GM19468 (cell line): ENCODE results near the gene HMGN4.

Experiments
- ATAC-seq: cut with Tn5 transposase; IDR thresholded peaks from one replicate; pipeline ENCODE4 v1.9.1; 2021; ENCODE audit warnings: mild to moderate bottlenecking, moderate library complexity, moderate number of reproducible peaks; ENCODE audit not compliant: unreplicated experiment; ENCODE audit errors: extremely low read depth

HMGN4 gene

DNA sequence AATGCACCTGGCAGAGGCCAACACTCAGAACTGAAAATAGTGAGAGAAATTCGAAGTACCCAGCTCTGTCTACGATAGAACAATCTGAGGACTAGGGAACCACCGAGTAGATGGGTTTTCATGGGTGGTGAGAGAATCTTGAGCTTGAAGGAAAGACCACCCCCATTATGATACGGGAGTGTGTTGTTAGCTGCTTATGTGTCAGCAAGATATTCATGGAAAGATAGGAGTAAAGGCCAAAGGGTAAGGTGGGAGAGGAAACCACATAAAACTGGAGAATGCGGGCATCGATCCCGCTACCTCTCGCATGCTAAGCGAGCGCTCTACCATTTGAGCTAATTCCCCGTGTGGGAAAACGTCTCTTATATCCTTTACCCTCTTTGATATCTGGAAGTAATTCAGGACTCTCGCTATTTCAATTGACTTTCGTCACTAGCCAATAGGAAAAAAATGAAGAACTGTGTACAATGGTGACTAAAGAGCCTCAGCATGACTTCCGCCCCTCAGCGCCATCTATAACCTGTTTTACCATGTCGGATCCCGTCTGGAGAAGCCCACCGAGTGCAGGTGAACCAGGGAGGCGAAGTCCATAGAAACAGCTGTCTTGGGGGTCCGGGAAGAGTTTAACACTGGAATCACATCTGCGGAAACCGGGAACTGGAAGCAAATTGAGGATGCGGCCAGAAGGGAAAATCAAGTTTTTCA lies 33.6 kb downstream of the HMGN4 start:
- no peak for ATAC-seq

DNA sequence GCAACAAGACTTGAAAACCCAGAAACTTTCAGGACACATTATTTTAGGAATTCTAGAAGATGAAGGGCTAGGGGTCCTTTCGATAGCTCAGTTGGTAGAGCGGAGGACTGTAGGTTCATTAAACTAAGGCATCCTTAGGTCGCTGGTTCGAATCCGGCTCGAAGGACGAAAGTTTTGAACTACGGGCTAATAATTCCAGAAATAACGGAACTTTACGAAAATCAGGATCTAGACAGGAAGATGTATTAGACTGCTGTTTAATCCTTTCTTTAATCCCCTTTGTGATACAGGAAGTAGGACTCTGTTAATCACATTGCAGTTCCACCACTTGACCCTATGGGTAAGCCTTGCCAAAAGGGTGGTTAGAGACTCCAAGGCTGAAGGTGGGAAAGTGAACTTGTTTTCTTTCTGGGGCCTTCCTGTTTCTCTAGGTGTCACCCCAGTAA lies 37.4 kb downstream of the HMGN4 start:
- no peak for ATAC-seq

- ATAC-seq, result no peak
These were observed 38.3 kb downstream of the HMGN4 start for GRCh38 chr6:26576407-26576843.

GRCh38 chr6:26576929-26577719 lies 39.0 kb downstream of the HMGN4 start:
- no peak for ATAC-seq

- ATAC-seq, result no peak
These were observed 39.5 kb downstream of the HMGN4 start for GRCh38 chr6:26577720-26578072.

- no peak for ATAC-seq
These were observed 40.1 kb downstream of the HMGN4 start for GRCh38 chr6:26578279-26578678.

DNA sequence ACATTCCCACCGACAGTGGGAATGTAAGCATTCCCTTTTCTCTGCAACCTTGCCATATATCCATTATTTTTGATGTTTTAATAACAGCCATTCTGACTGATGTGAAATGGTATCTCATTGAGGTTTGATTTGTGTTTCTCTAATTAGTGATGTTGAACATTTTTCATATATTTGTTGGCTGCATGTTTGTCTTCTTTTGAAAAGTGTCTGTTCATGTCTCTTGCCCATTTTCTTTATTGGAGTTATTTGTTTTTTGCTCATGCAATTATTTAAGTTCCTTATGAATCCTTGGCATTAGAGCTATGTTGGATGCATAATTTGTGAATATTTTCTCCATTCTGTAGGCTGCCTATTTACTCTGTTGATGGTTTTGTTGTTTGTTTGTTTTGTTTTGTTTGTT lies 40.6 kb downstream of the HMGN4 start:
- no peak for ATAC-seq

DNA sequence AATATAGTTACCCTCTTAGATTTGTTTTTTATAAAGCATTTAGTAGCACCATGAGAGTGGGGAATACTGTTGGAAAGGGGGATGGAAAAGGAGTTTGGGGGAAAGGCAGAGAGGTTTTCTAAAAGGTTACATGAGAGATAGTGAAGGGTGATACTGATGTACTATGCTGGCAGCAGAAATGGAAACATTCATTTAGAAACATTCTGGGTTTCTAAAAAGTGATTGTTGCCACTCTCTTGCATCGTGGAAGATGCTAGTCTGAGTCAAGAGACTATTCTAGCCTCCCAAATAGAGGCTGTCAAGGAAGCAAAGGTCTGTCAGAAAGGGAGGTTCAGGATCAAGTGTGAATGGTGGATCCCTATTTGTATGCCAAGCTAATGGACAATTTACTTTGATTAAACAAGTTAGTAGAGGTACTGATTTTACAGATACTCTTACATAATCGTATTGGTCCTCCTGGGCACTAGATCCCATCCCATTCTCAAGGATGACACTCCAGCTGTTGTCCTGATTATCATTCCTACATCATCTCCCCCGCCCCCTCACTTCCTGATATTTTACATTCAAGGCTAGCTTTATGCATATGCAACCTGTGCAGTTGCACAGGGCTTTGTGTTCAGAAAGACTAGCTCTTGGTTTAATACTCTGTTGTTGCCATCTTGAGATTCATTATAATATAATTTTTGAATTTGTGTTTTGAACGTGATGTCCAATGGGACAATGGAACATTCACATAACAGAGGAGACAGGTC lies 43.2 kb downstream of the HMGN4 start:
- no peak for ATAC-seq

DNA sequence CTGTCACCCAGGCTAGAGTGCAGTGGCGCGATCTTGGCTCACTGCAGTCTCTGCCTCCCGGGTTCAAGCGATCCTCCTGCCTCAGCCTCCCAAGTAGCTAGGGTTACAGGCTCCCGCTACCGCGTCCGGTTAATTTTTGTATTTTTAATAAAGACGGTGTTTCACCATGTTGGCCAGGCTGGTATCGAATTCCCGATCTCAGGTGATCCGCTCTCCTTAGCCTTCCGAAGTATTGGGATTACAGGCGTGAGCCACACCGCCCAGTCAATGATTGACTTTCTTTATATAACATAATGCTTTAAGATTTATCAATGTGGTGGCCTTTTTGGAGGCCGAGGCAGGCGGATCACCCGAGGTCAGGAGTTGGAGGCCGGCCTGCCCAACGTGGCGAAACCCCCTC lies 50.8 kb downstream of the HMGN4 start:
- no peak for ATAC-seq

DNA sequence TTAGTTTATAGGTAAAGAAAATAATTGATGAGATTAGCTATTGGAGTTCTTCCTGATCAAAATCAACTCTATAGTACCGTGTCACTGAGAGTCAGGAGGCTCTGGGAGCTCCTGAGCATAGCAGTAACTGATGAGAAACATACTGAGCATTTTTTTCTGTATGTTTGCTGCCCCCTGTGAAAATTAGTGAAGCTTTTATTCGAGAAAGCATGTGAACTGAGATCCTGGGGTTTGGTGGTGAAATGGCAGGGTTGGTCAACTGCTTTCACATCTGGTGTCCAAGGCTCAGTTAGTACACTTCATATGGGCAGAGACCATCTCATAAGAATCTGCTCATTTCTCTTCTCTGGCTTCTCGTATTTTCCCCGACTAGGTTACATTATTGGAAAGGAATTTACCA lies 54.5 kb downstream of the HMGN4 start:
- ATAC-seq, result no peak

GRCh38 chr6:26593278-26594130 lies 55.3 kb downstream of the HMGN4 start:
- no peak for ATAC-seq

- ATAC-seq, result no peak
These were observed 55.9 kb downstream of the HMGN4 start for GRCh38 chr6:26594131-26594498.

DNA sequence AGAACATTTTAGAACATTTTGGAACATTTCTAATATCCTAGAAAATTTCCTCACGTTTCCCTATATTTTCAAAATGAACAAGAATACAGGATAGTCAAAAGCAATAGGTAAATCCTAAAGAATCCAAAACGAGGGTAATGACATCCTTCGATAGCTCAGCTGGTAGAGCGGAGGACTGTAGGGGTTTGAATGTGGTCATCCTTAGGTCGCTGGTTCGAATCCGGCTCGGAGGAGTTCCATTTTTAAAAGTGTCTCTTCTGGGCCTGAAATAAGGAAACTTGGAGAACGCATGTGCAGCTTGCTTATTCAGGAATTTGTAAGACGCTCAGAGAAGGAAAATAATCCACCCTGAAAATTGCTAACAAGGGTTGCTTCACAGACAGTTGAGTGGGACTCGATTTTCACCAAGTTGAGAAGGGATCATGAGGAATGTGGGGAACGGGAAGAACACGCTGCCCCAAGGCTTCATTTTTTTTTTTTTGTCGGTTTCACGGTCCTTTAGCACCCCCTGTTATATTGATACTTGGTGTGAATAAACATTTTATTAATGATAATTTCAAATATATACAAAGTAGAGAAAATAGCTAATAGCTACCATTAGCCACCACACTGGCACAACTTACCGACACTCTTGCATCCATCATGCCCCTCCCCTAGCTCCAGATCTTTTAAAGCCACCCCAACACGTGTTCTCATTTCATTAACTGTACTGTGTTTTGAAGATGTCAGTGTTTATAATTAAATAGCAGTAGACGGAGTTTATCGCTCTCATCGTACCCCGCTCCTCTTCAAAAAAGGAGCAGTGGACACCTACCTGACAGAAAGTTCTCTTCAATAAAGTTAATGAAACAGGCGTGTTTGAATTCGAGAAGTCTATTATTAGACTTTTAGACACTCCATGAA lies 56.8 kb downstream of the HMGN4 start:
- no peak for ATAC-seq

DNA sequence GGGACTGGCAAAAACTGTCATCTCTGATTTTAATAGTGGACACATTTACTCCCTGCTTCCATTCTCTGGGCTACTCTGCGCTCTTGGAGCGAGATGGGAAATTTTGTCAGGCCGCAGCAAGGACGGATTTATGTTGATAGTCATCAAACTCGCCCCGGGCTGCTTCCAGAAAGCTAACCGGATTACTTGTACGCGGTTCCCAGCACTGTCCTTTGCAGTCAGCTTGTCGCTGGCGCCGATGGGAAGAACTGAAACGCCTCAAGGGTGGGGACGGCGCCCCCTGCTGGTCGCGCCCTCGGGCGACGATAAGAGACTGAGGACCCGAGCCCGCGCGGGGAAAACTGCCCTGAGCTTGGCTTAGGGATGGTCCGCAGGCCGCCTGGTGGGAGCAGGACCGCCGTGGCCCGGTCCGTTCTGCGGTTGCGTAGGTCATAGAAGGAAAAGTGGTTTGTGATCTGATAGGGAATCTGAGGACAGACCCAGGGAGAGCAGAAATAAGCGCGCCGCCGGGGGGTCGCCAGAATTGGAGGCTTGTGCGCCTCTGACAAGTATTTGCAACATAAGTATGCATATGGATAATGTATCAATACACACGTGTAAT lies 57.6 kb downstream of the HMGN4 start:
- ATAC-seq, result no peak
